ENCODE results near the gene VTN. TPM values are rescaled to one million over a fixed set of nuclear protein-coding genes. Genes with fewer than 3 reads are reported as not detected.

Gene VTN
- total RNA-seq, 1 donor from 2014 or later = 2.7 TPM

DNA sequence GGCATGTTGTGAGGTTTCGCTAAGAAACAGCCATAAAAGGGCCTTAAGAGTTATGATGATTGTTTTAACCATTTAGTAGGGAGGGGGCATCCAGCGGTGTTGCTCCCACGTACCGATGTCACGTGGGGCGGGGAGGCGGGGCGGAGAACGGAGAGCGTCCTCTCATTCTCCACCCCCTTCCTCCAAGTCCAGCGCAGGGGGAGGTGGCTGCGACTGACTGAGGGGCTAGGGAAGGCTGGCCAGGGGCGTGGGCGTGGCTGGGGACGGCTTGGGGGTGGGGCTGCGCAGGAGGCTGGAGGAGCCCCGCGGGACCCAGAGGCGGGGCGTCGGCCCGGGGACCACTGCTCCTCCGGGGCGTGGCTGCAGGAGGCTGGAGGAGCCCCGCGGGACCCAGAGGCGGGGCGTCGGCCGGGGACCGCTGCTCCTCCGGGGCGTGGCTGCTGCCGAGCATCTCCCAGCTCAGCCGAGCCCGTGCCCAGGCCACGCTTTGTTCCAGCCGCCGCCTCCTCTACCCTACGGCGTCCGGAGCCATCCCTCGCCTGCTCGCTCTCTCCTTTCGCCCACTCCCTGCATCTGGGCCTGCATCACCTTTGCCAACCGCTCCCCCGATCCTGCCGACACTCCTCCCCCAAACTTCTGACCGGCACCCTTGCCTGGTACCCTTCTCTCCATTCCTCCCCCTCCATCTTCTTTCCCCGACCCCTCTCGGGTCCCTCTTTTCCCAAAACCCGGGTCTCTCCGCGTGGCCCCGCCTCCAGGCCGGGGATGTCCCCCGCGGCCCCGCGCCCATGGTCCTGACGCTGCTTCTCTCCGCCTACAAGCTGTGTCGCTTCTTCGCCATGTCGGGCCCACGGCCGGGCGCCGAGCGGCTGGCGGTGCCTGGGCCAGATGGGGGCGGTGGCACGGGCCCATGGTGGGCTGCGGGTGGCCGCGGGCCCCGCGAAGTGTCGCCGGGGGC is 1.4 kb upstream of the VTN start, which contains the start of gene SARM1:
Gene SARM1, plus strand, starts transcription at position 450 of the 958 bp plus-strand sequence. Its CDS starts 339 bp downstream, at position 789.
- Mint-ChIP-seq H3K9me3 (ENCODE audit: unreplicated experiment) (no peaks in the 10 kb centered on the region), H3K27me3 (ENCODE audit: low read depth, unreplicated experiment) (peaks cover 14% of the 10 kb centered on the region), H3K36me3 (ENCODE audit: low read depth, unreplicated experiment) (peaks cover 7% of the 10 kb centered on the region), H3K4me3 (ENCODE audit: unreplicated experiment) (peak within 1 kb of the TSS; percentile 85), H3K27ac (ENCODE audit: unreplicated experiment) (peak within 1 kb of the TSS; percentile 93), H3K4me1 (ENCODE audit: low read depth, unreplicated experiment) (peaks cover 15% of the 10 kb centered on the region)
- Histone ChIP-seq H3K27ac (ENCODE audit: low read depth, low read length) (no peak within 1 kb of the TSS), H3K4me3 (ENCODE audit: insufficient read depth, low read depth, low read length) (peak within 1 kb of the TSS; percentile 73), H2AFZ (ENCODE audit: low read depth, low read length) (peak within 1 kb of the TSS; percentile 84), H3K27me3 (ENCODE audit: insufficient read depth, low read length) (no peaks in the 10 kb centered on the region), H3K36me3 (ENCODE audit: insufficient read depth, low read length) (no peaks in the 10 kb centered on the region), H3K9me3 (ENCODE audit: insufficient read depth, low read depth, low read length) (no peaks in the 10 kb centered on the region), H3K4me1 (ENCODE audit: insufficient read depth, low read length) (peaks cover 21% of the 10 kb centered on the region), H3K4me2 (ENCODE audit: low read length) (peak within 1 kb of the TSS; percentile 100), H3K9ac (ENCODE audit: low read length) (peak within 1 kb of the TSS; percentile 77), H3K79me2 (ENCODE audit: insufficient read depth, low read length) (peaks cover 12% of the 10 kb centered on the region), H4K20me1 (ENCODE audit: insufficient read depth, low read length) (peaks cover 33% of the 10 kb centered on the region)
- DNase-seq (ENCODE audit: low read depth) = peak; percentile 81
- no peak for FAIRE-seq
- TF ChIP-seq EZH2 (IDR thresholded peaks at IDR 0.05; ENCODE audit: insufficient read depth, low read length) = no peak
- TF ChIP-seq, protein P1, sequence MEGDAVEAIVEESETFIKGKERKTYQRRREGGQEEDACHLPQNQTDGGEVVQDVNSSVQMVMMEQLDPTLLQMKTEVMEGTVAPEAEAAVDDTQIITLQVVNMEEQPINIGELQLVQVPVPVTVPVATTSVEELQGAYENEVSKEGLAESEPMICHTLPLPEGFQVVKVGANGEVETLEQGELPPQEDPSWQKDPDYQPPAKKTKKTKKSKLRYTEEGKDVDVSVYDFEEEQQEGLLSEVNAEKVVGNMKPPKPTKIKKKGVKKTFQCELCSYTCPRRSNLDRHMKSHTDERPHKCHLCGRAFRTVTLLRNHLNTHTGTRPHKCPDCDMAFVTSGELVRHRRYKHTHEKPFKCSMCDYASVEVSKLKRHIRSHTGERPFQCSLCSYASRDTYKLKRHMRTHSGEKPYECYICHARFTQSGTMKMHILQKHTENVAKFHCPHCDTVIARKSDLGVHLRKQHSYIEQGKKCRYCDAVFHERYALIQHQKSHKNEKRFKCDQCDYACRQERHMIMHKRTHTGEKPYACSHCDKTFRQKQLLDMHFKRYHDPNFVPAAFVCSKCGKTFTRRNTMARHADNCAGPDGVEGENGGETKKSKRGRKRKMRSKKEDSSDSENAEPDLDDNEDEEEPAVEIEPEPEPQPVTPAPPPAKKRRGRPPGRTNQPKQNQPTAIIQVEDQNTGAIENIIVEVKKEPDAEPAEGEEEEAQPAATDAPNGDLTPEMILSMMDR (IDR thresholded peaks at IDR 0.05; ENCODE audit: insufficient read depth, low read depth, low read length) = no peak

DNA sequence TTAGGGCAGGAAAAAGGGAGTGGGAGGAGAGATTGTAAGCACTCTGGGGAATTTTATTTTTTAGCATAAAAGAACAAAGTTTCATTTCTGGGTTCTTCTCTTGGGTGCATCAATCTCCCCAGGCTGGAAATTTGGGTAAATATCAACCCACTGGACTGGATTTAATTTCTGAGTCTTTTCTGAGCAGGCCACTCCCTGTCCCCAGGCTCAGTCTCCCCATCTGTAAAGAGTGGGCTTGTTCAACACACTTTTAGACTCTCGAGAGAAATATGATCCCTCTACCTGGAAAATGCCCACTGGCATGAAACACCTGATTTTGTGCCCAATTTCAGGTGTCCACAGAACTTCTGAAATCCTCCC is 617 bp upstream of the VTN start:
- no peaks in the 10 kb centered on the region for H3K9me3 Mint-ChIP-seq (ENCODE audit: unreplicated experiment)
- FAIRE-seq = no peak

More for the DNA sequence above, 617 bp upstream of the VTN start:
- H3K27me3 ChIP-seq (ENCODE audit: insufficient read depth, low read length) = no peaks in the 10 kb centered on the region
- H3K9me3 ChIP-seq (ENCODE audit: insufficient read depth, low read depth, low read length) = no peaks in the 10 kb centered on the region
- peak overlapping the region; percentile 93 for H3K27ac Mint-ChIP-seq (ENCODE audit: unreplicated experiment)
- H3K9ac ChIP-seq (ENCODE audit: low read length) = peak overlapping the region; percentile 32
- peaks cover 12% of the 10 kb centered on the region for H3K27me3 Mint-ChIP-seq (ENCODE audit: low read depth, unreplicated experiment)
- H3K4me2 ChIP-seq (ENCODE audit: low read length) = peak overlapping the region; percentile 100
- H3K4me1 Mint-ChIP-seq (ENCODE audit: low read depth, unreplicated experiment) = peaks cover 15% of the 10 kb centered on the region
- peak overlapping the region; percentile 38 for H2AFZ ChIP-seq (ENCODE audit: low read depth, low read length)
- peaks cover 7% of the 10 kb centered on the region for H3K36me3 Mint-ChIP-seq (ENCODE audit: low read depth, unreplicated experiment)
- no peak overlapping the region for H3K27ac ChIP-seq (ENCODE audit: low read depth, low read length)
- H3K4me1 ChIP-seq (ENCODE audit: insufficient read depth, low read length) = peaks cover 21% of the 10 kb centered on the region
- TF ChIP-seq, protein P1 (IDR thresholded peaks at IDR 0.05; ENCODE audit: insufficient read depth, low read depth, low read length) = no peak
- TF ChIP-seq EZH2 (IDR thresholded peaks at IDR 0.05; ENCODE audit: insufficient read depth, low read length) = no peak
- no peak for DNase-seq (ENCODE audit: low read depth)
- peak overlapping the region; percentile 84 for H3K4me3 Mint-ChIP-seq (ENCODE audit: unreplicated experiment)
- H4K20me1 ChIP-seq (ENCODE audit: insufficient read depth, low read length) = peaks cover 29% of the 10 kb centered on the region
- no peaks in the 10 kb centered on the region for H3K36me3 ChIP-seq (ENCODE audit: insufficient read depth, low read length)
- peak overlapping the region; percentile 73 for H3K4me3 ChIP-seq (ENCODE audit: insufficient read depth, low read depth, low read length)
- H3K79me2 ChIP-seq (ENCODE audit: insufficient read depth, low read length) = peaks cover 12% of the 10 kb centered on the region
